ENCODE measurements around the gene COL7A1. TPM values are rescaled to one million over a fixed set of nuclear protein-coding genes. Genes with fewer than 3 reads are reported as not detected.
A peak's percentile ranks its signal among the peaks of the same experiment; 100 is the strongest.

The COL7A1 gene
- total RNA-seq, 1 experiment from 2014 or later: 8.1 TPM

GRCh38 chr3:48596157-48596556 lies 1.0 kb upstream of the COL7A1 start (continued):
- TF ChIP-seq HMGA2 (CRISPR knock-in tag; IDR thresholded peaks at IDR 0.05): no peak
- no peak for TF ChIP-seq MLX (CRISPR knock-in tag; IDR thresholded peaks at IDR 0.05)
- TF ChIP-seq CREM (CRISPR knock-in tag; IDR thresholded peaks at IDR 0.05): no peak
- no peak for TF ChIP-seq SOX15 (CRISPR knock-in tag; IDR thresholded peaks at IDR 0.05)
- TF ChIP-seq ATF1 (CRISPR knock-in tag; IDR thresholded peaks at IDR 0.05): no peak

GRCh38 chr3:48595526-48596121 lies 495 bp upstream of the COL7A1 start:
- no peaks in the 10 kb centered on the region for H3K9me3 Mint-ChIP-seq
- peaks cover 29% of the 10 kb centered on the region for H3K36me3 Mint-ChIP-seq
- H3K4me3 Mint-ChIP-seq: no peak overlapping the region
- peak; percentile 35 for DNase-seq (ENCODE audit: low spot score)
- ATAC-seq: peak; percentile 4; the same call in 1 of the 2 replicates
- peaks cover 16% of the 10 kb centered on the region for H3K4me1 Mint-ChIP-seq
- POLR2A ChIA-PET: interaction anchor here (0.9 to 1.6 kb wide), 2 partner anchors 13 to 14 kb away, joined by 3 to 5 read pairs; partner anchors contain the start of gene UQCRC1
- TF ChIP-seq USF1 (CRISPR knock-in tag; IDR thresholded peaks at IDR 0.05): no peak
- H3K27me3 Mint-ChIP-seq (ENCODE audit: low read depth): no peaks in the 10 kb centered on the region; the same call in 1 of the 2 replicates
- H3K27ac Mint-ChIP-seq: no peak overlapping the region
- CTCF ChIA-PET: interaction anchor here (0.8 to 1.4 kb wide), 4 partner anchors 38 to 195 kb away, joined by 3 to 4 read pairs (median 4); partner anchors contain the start of gene SLC26A6

- peak; percentile 5; the same call in 1 of the 2 replicates for ATAC-seq
- CTCF ChIA-PET: interaction anchor here (1.4 kb wide), 1 partner anchor 41 kb away, joined by 4 read pairs; the partner anchor contains the start of gene SLC26A6
- peak overlapping the region; percentile 43 for H3K4me3 Mint-ChIP-seq
Observed at GRCh38 chr3:48594417-48595049, 596 bp downstream of the COL7A1 start.

GRCh38 chr3:48593337-48593736 lies 1.8 kb downstream of the COL7A1 start:
- Mint-ChIP-seq H3K36me3 (peaks cover 9% of the 10 kb centered on the region), H3K27ac (no peak overlapping the region), H3K4me1 (peaks cover 19% of the 10 kb centered on the region), H3K9me3 (no peaks in the 10 kb centered on the region), H3K27me3 (ENCODE audit: low read depth) (no peaks in the 10 kb centered on the region; the same call in 1 of the 2 replicates), H3K4me3 (no peak overlapping the region)
- ChIA-PET CTCF (interaction anchor here (1.5 kb wide), 1 partner anchor 157 kb away, joined by 3 read pairs; no protein-coding TSS in a partner anchor), POLR2A (no interaction called here)
- no peak for ATAC-seq
- TF ChIP-seq SP1 (CRISPR knock-in tag; conservative IDR thresholded peaks at IDR 0.05) (no peak), ZMAT4 (CRISPR knock-in tag; IDR thresholded peaks at IDR 0.05) (no peak), ZNF138 (CRISPR knock-in tag; conservative IDR thresholded peaks at IDR 0.05) (no peak), ESRRA (CRISPR knock-in tag; IDR thresholded peaks at IDR 0.05; ENCODE audit: borderline replicate concordance) (no peak), ZNF512 (CRISPR knock-in tag; IDR thresholded peaks at IDR 0.05; ENCODE audit: borderline replicate concordance) (no peak), ZBTB43 (CRISPR knock-in tag; IDR thresholded peaks at IDR 0.05) (no peak), TP53 (CRISPR knock-in tag; IDR thresholded peaks at IDR 0.05) (no peak), KAT7 (CRISPR knock-in tag; IDR thresholded peaks at IDR 0.05; ENCODE audit: borderline replicate concordance) (no peak), NFE2L1 (CRISPR knock-in tag; IDR thresholded peaks at IDR 0.05) (no peak), CDX4 (CRISPR knock-in tag; IDR thresholded peaks at IDR 0.05; ENCODE audit: borderline replicate concordance) (no peak), SOX15 (CRISPR knock-in tag; IDR thresholded peaks at IDR 0.05) (no peak), USF2 (CRISPR knock-in tag; IDR thresholded peaks at IDR 0.05) (no peak), ATF1 (CRISPR knock-in tag; IDR thresholded peaks at IDR 0.05) (no peak), FOXP1 (CRISPR knock-in tag; IDR thresholded peaks at IDR 0.05; ENCODE audit: borderline replicate concordance) (no peak)
- no peak for DNase-seq (ENCODE audit: low spot score)

More at GRCh38 chr3:48594417-48595049, 596 bp downstream of the COL7A1 start:
- Mint-ChIP-seq H3K27ac (no peak overlapping the region), H3K36me3 (peaks cover 18% of the 10 kb centered on the region), H3K27me3 (ENCODE audit: low read depth) (no peaks in the 10 kb centered on the region; the same call in 1 of the 2 replicates), H3K9me3 (no peaks in the 10 kb centered on the region), H3K4me1 (peaks cover 16% of the 10 kb centered on the region)
- POLR2A ChIA-PET: no interaction called here
- DNase-seq (ENCODE audit: low spot score): no peak
- TF ChIP-seq GRHL2 (CRISPR knock-in tag; IDR thresholded peaks at IDR 0.05; ENCODE audit: insufficient replicate concordance, severe bottlenecking) (no peak), ETV6 (CRISPR knock-in tag; IDR thresholded peaks at IDR 0.05) (no peak), CREM (CRISPR knock-in tag; IDR thresholded peaks at IDR 0.05) (no peak), NR1H2 (CRISPR knock-in tag; IDR thresholded peaks at IDR 0.05) (no peak)
